ENCODE measurements around the gene FHIT.

The FHIT gene

GRCh38 chr3:60217156-60217911, 1033.9 kb downstream of the FHIT start:
- Mint-ChIP-seq H3K36me3 (ENCODE audit: low read depth) (no peaks in the 10 kb centered on the region), H3K9me3 (peaks cover 3% of the 10 kb centered on the region), H3K27me3 (no peaks in the 10 kb centered on the region), H3K27ac (no peak overlapping the region), H3K4me3 (no peak overlapping the region), H3K4me1 (no peaks in the 10 kb centered on the region)
- DNase-seq = no peak
- no peak for ATAC-seq

- no peaks in the 10 kb centered on the region for H3K4me1 Mint-ChIP-seq
These were observed 1034.7 kb downstream of the FHIT start for GRCh38 chr3:60216462-60217075.

GRCh38 chr3:60215946-60216345, 1035.3 kb downstream of the FHIT start:
- H3K27ac Mint-ChIP-seq = no peak overlapping the region
- no peaks in the 10 kb centered on the region for H3K27me3 Mint-ChIP-seq
- H3K4me3 Mint-ChIP-seq = no peak overlapping the region
- H3K36me3 Mint-ChIP-seq (ENCODE audit: low read depth) = no peaks in the 10 kb centered on the region
- H3K4me1 Mint-ChIP-seq = no peaks in the 10 kb centered on the region
- ATAC-seq (no peak), DNase-seq (no peak)
- peaks cover 3% of the 10 kb centered on the region for H3K9me3 Mint-ChIP-seq

More at GRCh38 chr3:60216462-60217075, 1034.7 kb downstream of the FHIT start:
- Mint-ChIP-seq H3K4me3 (no peak overlapping the region), H3K27me3 (no peaks in the 10 kb centered on the region), H3K36me3 (ENCODE audit: low read depth) (no peaks in the 10 kb centered on the region), H3K9me3 (peaks cover 3% of the 10 kb centered on the region), H3K27ac (no peak overlapping the region)
- no peak for DNase-seq
- ATAC-seq = no peak

GRCh38 chr3:60207905-60208304, 1043.3 kb downstream of the FHIT start:
- Mint-ChIP-seq H3K27ac (no peak overlapping the region), H3K36me3 (ENCODE audit: low read depth) (no peaks in the 10 kb centered on the region), H3K9me3 (peaks cover 7% of the 10 kb centered on the region)

GRCh38 chr3:60206206-60206605, 1045.0 kb downstream of the FHIT start:
- H3K9me3 Mint-ChIP-seq = peaks cover 4% of the 10 kb centered on the region
- H3K27me3 Mint-ChIP-seq = no peaks in the 10 kb centered on the region
- ATAC-seq (no peak), DNase-seq (no peak)
- H3K36me3 Mint-ChIP-seq (ENCODE audit: low read depth) = no peaks in the 10 kb centered on the region
- no peaks in the 10 kb centered on the region for H3K4me1 Mint-ChIP-seq
- no peak overlapping the region for H3K4me3 Mint-ChIP-seq
- no peak overlapping the region for H3K27ac Mint-ChIP-seq

More at GRCh38 chr3:60207905-60208304, 1043.3 kb downstream of the FHIT start:
- ATAC-seq (no peak), DNase-seq (no peak)
- no peaks in the 10 kb centered on the region for H3K4me1 Mint-ChIP-seq
- H3K27me3 Mint-ChIP-seq = no peaks in the 10 kb centered on the region
- H3K4me3 Mint-ChIP-seq = no peak overlapping the region

GRCh38 chr3:60202052-60202726, 1049.1 kb downstream of the FHIT start:
- ATAC-seq (no peak), DNase-seq (no peak)
- Mint-ChIP-seq H3K4me3 (no peak overlapping the region), H3K27me3 (no peaks in the 10 kb centered on the region), H3K4me1 (no peaks in the 10 kb centered on the region), H3K27ac (no peak overlapping the region), H3K36me3 (ENCODE audit: low read depth) (no peaks in the 10 kb centered on the region), H3K9me3 (no peaks in the 10 kb centered on the region)

- no peak overlapping the region for H3K4me3 Mint-ChIP-seq
- H3K36me3 Mint-ChIP-seq (ENCODE audit: low read depth) = peaks cover 2% of the 10 kb centered on the region
- no peaks in the 10 kb centered on the region for H3K27me3 Mint-ChIP-seq
- no peaks in the 10 kb centered on the region for H3K4me1 Mint-ChIP-seq
- DNase-seq (no peak), ATAC-seq (no peak)
- peaks cover 9% of the 10 kb centered on the region for H3K9me3 Mint-ChIP-seq
- no peak overlapping the region for H3K27ac Mint-ChIP-seq
These were observed 1051.9 kb downstream of the FHIT start for GRCh38 chr3:60199306-60199705.

- H3K9me3 Mint-ChIP-seq = peaks cover 15% of the 10 kb centered on the region
- H3K36me3 Mint-ChIP-seq (ENCODE audit: low read depth) = peaks cover 2% of the 10 kb centered on the region
- no peak for DNase-seq
- H3K4me3 Mint-ChIP-seq = no peak overlapping the region
- no peaks in the 10 kb centered on the region for H3K4me1 Mint-ChIP-seq
- no peak for ATAC-seq
- no peaks in the 10 kb centered on the region for H3K27me3 Mint-ChIP-seq
- H3K27ac Mint-ChIP-seq = no peak overlapping the region
These were observed 1053.0 kb downstream of the FHIT start for GRCh38 chr3:60198179-60198720.

GRCh38 chr3:60192297-60193114, 1058.7 kb downstream of the FHIT start:
- Mint-ChIP-seq H3K27ac (peak overlapping the region; percentile 66), H3K9me3 (peaks cover 19% of the 10 kb centered on the region), H3K4me1 (peaks cover 29% of the 10 kb centered on the region), H3K4me3 (no peak overlapping the region), H3K36me3 (ENCODE audit: low read depth) (peaks cover 2% of the 10 kb centered on the region), H3K27me3 (no peaks in the 10 kb centered on the region)
- DNase-seq = peak; percentile 5
- peak; percentile 80 for ATAC-seq

- peak overlapping the region; percentile 56 for H3K27ac Mint-ChIP-seq
- peaks cover 3% of the 10 kb centered on the region for H3K36me3 Mint-ChIP-seq (ENCODE audit: low read depth)
- DNase-seq = no peak
- peaks cover 20% of the 10 kb centered on the region for H3K9me3 Mint-ChIP-seq
- peaks cover 29% of the 10 kb centered on the region for H3K4me1 Mint-ChIP-seq
- H3K27me3 Mint-ChIP-seq = no peaks in the 10 kb centered on the region
- no peak overlapping the region for H3K4me3 Mint-ChIP-seq
- ATAC-seq = no peak
These were observed 1061.2 kb downstream of the FHIT start for GRCh38 chr3:60190073-60190472.

GRCh38 chr3:60189304-60189703, 1061.9 kb downstream of the FHIT start:
- DNase-seq (no peak), ATAC-seq (no peak)
- Mint-ChIP-seq H3K9me3 (peaks cover 14% of the 10 kb centered on the region), H3K36me3 (ENCODE audit: low read depth) (peaks cover 2% of the 10 kb centered on the region), H3K4me3 (no peak overlapping the region), H3K4me1 (peaks cover 29% of the 10 kb centered on the region), H3K27ac (no peak overlapping the region), H3K27me3 (no peaks in the 10 kb centered on the region)

- peaks cover 29% of the 10 kb centered on the region for H3K4me1 Mint-ChIP-seq
- no peak overlapping the region for H3K27ac Mint-ChIP-seq
- H3K36me3 Mint-ChIP-seq (ENCODE audit: low read depth) = peaks cover 2% of the 10 kb centered on the region
- ATAC-seq = no peak
- peaks cover 11% of the 10 kb centered on the region for H3K9me3 Mint-ChIP-seq
- H3K4me3 Mint-ChIP-seq = no peak overlapping the region
- H3K27me3 Mint-ChIP-seq = no peaks in the 10 kb centered on the region
- DNase-seq = no peak
These were observed 1062.4 kb downstream of the FHIT start for GRCh38 chr3:60188803-60189202.

- Mint-ChIP-seq H3K36me3 (ENCODE audit: low read depth) (peaks cover 2% of the 10 kb centered on the region), H3K9me3 (peaks cover 3% of the 10 kb centered on the region), H3K27ac (no peak overlapping the region), H3K4me1 (peaks cover 20% of the 10 kb centered on the region), H3K4me3 (no peak overlapping the region), H3K27me3 (no peaks in the 10 kb centered on the region)
- ATAC-seq = no peak
- no peak for DNase-seq
These were observed 1063.9 kb downstream of the FHIT start for GRCh38 chr3:60187343-60187742.

GRCh38 chr3:60186359-60186758, 1064.9 kb downstream of the FHIT start:
- ATAC-seq (no peak), DNase-seq (no peak)
- no peak overlapping the region for H3K27ac Mint-ChIP-seq
- H3K9me3 Mint-ChIP-seq = peaks cover 3% of the 10 kb centered on the region
- no peak overlapping the region for H3K4me3 Mint-ChIP-seq
- H3K4me1 Mint-ChIP-seq = peaks cover 15% of the 10 kb centered on the region
- H3K27me3 Mint-ChIP-seq = no peaks in the 10 kb centered on the region
- peaks cover 2% of the 10 kb centered on the region for H3K36me3 Mint-ChIP-seq (ENCODE audit: low read depth)
